ENCODE results near the gene TPRA1.
A peak's percentile ranks its signal among the peaks of the same experiment; 100 is the strongest.

TPRA1 gene

DNA sequence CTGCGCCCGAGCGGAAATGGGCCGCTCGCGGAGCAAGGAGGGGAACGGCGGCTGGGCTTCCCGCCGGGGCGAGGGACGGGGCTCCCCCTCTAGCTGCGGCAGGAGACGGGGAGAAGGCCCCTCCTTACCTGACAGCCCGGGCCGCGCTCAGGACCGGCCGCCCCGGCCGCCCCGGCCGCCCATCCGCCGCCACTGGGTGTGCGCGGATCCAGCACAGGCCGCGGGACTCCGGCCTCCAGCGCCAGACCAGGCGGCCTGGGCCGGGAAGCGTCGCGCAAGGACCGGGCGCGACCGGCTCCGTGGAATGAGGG, 296 bp downstream of the TPRA1 start:
- no peak for DNase-seq (ENCODE audit: low read depth)

- DNase-seq (ENCODE audit: low read depth) = no peak
Measured at GRCh38 chr3:127589600-127590281, 792 bp downstream of the TPRA1 start.

- DNase-seq (ENCODE audit: low read depth) = peak; percentile 59
Measured at GRCh38 chr3:127588806-127589577, 1.5 kb downstream of the TPRA1 start.

DNA sequence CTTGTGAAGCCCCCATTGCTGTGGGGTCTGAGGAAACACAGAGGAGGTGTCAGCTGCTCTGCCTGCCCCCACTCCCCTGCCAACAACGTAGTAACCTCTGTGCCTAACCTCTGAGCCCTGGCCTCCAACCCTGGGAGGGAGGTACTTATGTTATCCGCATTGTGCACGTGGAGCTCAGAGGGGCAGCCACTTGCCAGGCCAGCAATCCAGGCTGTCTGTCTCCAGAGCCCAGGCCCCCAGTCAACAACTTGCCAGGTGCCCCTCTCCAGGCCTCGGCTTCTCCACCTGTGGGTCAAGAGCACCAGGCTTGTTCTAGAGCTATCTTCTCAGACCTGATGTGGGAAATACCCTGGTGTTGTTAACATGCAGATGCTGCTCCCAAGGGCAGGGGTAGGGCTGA, 2.7 kb downstream of the TPRA1 start:
- DNase-seq (ENCODE audit: low read depth) = no peak

GRCh38 chr3:127585813-127586413, 4.6 kb downstream of the TPRA1 start:
- DNase-seq (ENCODE audit: low read depth) = no peak

GRCh38 chr3:127585163-127585812, 5.2 kb downstream of the TPRA1 start:
- DNase-seq (ENCODE audit: low read depth) = no peak

GRCh38 chr3:127584734-127585133, 5.8 kb downstream of the TPRA1 start:
- no peak for DNase-seq (ENCODE audit: low read depth)

DNA sequence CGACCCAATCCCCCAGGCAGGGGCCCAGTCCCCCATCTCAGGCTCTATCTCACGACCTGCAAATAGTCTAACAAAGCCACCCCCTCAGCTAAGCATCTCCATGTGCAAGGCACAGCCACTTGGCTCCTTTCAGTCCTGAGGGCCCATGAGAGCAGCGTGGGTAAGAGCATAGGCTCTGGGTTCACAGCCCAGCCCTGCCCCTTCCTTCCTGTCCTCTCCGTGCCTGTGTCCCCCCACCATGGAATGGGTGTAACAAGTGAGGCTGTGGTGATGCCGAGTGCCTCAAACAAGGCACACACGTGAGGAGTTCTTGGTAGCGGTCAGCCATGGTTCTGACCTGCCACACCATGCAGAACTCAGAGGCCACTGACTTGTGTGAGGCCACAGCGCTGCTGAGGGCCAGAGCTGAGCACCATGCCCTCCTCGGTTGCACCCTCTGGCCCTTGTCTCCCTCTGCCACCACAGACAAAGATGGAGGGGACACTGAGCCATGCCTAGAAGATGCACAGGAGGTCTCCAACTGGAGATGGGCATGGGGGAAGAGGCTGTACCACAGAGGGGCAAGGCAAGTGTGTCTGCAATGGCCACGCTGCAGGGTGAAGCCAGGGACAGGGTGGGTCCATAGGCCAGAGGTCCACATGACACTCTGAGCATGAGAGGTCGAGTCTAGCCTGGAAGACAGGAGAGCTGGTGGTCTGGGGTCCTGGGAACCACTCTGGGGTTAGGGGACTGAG, 10.0 kb downstream of the TPRA1 start:
- no peak for DNase-seq (ENCODE audit: low read depth)

DNA sequence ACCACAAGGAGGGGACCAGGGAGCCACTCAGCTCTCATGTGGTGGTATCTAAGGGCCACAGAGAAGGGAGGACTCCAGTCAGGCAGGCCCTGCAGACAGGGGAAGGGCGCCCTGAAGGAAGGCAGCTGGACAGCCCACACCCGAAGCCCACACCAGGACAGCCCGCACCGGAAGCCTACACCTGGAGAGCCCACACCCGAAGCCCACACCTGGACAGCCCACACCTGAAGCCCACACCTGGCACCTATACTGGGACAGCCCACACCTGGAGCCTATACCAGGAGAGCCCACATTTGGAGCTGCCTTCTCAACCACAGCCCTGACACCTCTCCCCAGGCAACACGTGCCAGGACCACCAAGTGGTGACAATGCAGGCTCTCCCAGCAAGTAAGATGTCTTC, 11.7 kb downstream of the TPRA1 start:
- DNase-seq (ENCODE audit: low read depth) = no peak

DNA sequence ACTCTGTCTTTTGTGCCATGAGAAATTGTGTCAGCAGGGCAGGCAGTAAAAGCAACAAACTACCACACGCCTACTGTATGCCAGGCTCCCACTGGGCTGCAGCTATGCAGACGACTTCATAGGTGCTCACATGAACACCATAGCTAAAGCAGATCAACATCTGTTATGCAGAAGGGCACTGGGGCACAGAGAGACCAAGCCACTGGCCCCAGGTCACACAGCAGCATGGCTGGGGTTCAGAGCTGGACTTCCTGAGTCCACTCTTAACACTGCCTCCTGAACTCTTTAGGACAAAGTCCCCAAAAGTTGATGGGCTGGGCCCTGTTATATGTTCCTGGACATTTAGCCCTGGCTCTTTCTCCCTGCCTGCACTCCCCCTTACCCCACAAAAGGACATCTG, 12.4 kb downstream of the TPRA1 start:
- no peak for DNase-seq (ENCODE audit: low read depth)

DNA sequence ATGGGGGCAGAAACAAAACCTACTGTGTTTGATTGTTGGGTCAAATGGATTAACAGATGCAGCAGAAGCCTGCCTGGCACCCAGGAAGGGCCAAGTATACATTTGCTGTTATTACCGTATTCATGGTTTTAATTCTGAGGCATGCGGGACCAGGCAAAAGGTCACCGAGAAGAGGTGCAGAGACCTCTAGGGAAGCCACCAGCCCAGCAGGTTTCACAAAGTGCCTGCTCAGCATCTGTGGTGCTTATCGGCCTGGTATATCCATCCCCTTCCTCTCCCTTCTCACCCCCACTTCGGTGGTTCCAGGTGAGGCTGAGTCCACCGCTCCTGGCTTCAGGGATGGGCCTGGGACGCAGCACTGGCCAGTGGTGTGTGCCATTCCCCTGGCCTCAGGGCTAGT, 13.1 kb downstream of the TPRA1 start:
- DNase-seq (ENCODE audit: low read depth) = no peak

DNA sequence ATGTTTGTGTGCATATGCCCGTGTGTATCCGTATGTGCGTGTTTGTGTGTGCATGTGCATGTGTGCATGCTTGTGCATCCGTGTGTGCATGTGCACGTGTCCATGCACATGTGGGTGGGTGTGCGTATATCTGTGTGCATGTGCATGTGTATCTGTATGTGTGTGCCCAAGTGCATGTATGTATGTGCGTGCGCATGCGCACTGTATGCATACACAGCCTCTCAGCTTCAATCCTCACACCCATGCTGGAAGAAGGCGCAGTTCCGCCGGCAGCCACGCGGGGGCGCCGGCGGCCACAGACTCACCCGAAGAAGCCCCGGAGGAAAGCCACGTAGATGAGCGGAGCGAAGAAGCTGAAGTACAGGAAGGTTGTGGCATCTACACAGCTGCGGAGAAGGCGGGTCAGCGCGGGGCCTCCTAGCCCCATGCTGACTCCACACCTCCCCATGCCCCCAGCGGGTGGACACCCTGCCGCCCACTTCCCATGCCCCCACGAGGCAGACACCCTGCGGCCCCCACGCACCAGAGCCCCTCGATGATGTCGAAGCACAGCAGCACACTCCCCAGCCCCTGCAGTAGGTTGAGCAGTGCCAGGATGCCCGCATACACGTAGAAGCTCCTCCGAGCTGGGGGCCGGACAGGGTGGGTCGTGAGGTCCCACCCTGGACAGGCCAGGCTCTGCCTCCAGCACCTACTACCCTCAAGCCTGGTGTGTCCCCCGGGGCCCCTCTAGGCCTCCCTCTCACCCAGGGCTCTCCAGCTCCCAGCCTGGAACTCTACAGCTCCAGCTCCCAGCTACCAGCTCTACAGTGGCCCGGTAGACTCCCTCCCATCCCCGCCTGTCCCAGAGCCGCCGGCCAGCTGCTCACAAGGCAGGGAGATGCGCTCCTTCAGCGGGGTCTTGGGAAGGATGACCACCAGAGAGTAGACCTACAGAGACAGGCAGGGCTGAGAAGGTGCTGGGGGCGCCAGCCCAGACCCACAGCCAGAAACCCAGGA, 15.4 kb downstream of the TPRA1 start:
- peak; percentile 39 for DNase-seq (ENCODE audit: low read depth)

- DNase-seq (ENCODE audit: low read depth) = no peak
Measured at GRCh38 chr3:127573912-127574311, 16.6 kb downstream of the TPRA1 start.

- no peak for DNase-seq (ENCODE audit: low read depth)
Measured at GRCh38 chr3:127573401-127573800, 17.1 kb downstream of the TPRA1 start.

DNA sequence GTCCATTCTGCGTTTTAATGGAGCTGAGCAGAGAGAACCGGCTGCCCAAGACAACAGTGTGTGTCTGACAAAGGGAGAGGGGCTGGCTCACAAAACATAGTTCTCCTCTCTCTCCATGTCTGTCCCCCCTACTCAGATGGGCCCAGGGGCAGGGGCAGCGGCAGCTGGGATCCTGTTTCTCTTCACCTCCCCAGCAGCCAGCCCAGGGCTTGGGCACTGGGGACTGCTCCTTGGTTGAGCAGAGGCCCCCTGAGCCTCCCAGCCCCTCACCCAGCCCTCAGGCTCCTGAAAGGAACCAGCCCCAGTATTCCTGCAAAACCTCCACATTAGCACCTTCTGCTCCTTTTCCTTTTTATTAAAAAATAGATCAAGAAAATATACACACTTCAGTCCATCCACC, 17.8 kb downstream of the TPRA1 start:
- DNase-seq (ENCODE audit: low read depth) = no peak

DNA sequence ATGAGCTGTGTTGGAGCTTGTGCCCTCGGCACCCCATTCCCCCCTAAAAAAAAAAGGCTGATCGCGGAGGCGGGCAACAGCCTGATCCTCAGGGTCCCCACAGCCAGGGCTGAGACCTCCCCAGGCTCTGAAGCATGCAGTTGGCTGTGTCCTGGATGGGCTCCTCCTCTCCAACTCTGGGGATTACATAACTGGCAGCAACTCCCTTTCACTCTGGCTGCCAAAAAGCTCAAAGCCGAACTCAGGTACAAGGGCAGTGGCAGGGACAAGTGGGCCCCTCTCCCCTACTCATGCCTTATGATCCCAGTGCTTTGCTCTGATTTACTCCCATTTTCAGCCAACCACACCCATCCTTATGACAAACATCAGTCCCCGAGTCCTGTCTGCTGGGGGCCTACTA, 18.3 kb downstream of the TPRA1 start:
- no peak for DNase-seq (ENCODE audit: low read depth)

DNA sequence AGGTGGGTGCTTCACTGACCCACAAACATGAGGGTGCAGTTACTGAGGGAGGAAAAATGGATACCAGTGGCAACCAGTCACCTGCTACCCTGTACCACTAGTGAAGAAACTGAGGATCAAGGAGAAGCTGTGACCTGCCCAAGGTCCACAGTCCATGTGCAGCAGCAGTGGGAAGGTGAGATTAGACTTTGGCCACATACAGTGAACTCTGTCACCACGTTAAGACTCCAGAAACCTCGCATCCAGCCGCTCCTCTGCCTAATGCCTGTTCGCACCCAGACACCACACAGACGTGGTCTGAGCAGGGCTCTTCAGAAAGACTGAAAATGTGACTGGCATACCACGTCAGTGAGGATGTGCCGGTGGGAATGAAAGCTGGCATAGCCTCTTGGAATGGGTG, 20.0 kb downstream of the TPRA1 start:
- no peak for DNase-seq (ENCODE audit: low read depth)

- no peak for DNase-seq (ENCODE audit: low read depth)
Measured at GRCh38 chr3:127569160-127569559, 21.4 kb downstream of the TPRA1 start.

GRCh38 chr3:127568586-127568985, 21.9 kb downstream of the TPRA1 start:
- DNase-seq (ENCODE audit: low read depth) = no peak

DNA sequence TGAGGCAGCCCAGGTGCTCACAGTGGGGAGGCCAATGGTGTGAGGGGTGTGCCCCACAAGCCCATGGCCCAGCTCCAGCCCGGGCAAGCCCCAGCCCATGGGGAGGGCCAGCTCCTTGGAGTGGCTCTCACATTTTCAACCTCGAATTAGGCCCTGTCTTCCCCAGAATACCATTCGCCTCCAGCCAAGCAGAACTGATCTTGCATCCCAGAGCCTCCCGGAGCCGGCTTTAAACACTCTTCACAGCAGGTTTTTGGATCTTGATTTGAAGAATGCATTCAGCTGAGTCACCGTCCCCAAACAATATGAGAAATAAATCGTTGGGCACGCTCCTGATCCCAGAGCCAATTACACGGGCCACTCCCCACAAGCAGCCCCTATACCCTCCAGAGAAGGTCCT, 23.7 kb downstream of the TPRA1 start:
- no peak for DNase-seq (ENCODE audit: low read depth)

- no peak for DNase-seq (ENCODE audit: low read depth)
Measured at GRCh38 chr3:127565711-127566110, 24.8 kb downstream of the TPRA1 start.
